Prostate gland (tissue), 2 donors: ENCODE measurements around the gene NOL7.

ENCODE experiments used
- POLR2A ChIP-seq: fragments of 450-650 bp; IDR thresholded peaks from one replicate; pipeline ENCODE4 v1.6.1; 2016; ENCODE audit warnings: antibody characterized with exemption, mild to moderate bottlenecking
- TF ChIP-seq, protein P1 (sequence below), 4 experiments: fragments of 200-600 bp in 2 of 4; fragments of 450-650 bp in 2 of 4; sonication (generic) in 2 of 4; IDR thresholded peaks; 1 replicate in 3 of 4; 2 replicates in 1 of 4; pipeline ENCODE4 v1.5.1; 2016 to 2019; ENCODE audit warnings: antibody characterized with exemption in 4 of 4, mild to moderate bottlenecking in 2 of 4, moderate library complexity in 2 of 4

DNA sequence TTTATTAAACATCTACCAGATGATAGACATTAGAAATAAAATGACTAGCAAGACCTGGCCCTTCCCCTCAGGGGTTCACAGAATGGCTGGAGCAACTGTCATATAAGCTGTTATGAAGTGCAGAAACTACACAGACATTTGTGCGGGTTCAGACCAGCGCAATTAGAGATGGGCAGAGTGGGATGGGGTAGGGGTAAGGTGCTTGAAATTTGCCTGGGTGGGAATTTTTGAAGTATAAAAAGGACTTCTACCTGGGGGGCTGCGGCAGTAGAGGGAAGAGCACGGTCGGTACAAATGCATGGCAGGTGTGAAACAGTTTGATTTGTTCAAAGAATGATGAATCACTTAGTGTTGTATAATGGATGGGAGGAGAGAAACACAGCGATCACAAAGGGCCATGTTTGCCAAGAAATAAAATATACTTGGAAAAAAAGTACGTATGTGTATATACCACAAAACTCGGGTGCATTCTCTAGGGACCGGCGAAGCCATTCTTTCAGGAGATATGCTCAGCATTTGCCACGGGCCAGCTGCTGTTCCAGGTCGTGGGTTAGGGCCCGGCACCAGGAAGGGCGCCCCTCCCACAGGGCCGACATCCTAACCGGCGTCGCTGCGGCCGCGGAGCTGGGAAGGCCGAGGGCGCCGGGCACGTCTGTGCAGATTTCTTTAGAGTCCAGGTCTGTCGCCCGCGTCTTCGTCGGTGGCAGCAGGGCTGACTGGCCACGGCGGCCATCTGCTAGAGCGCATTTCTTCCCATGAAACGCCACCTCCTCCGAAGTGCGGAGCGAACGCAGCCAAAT lies 809 bp upstream of the NOL7 start:
- TF ChIP-seq POLR2A, result no peak
- TF ChIP-seq, protein P1, sequence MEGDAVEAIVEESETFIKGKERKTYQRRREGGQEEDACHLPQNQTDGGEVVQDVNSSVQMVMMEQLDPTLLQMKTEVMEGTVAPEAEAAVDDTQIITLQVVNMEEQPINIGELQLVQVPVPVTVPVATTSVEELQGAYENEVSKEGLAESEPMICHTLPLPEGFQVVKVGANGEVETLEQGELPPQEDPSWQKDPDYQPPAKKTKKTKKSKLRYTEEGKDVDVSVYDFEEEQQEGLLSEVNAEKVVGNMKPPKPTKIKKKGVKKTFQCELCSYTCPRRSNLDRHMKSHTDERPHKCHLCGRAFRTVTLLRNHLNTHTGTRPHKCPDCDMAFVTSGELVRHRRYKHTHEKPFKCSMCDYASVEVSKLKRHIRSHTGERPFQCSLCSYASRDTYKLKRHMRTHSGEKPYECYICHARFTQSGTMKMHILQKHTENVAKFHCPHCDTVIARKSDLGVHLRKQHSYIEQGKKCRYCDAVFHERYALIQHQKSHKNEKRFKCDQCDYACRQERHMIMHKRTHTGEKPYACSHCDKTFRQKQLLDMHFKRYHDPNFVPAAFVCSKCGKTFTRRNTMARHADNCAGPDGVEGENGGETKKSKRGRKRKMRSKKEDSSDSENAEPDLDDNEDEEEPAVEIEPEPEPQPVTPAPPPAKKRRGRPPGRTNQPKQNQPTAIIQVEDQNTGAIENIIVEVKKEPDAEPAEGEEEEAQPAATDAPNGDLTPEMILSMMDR (IDR thresholded peaks at IDR 0.05), result no peak
